Activated naive CD8-positive, alpha-beta T cell treated with anti-CD3 and anti-CD28 coated beads, Interleukin-2, amount 50 U/mL, for 16 hours (primary cell): Measurements from ENCODE around the gene PMFBP1.

Source experiments
- DNase-seq: peaks from one replicate; pipeline ENCODE4 v3.0.0-alpha.2; 2020; ENCODE audit warnings: low read depth, low spot score

Gene PMFBP1

GRCh38 chr16:72172105-72173034 lies at the start of gene PMFBP1:
Gene PMFBP1, minus strand, starts transcription at chr16:72172155. Its CDS starts 947 bp downstream, at chr16:72171208.
- no peak for DNase-seq

- DNase-seq: no peak
These were observed 49.7 kb upstream of the PMFBP1 start for GRCh38 chr16:72221630-72222024.

GRCh38 chr16:72220875-72221629 lies 49.1 kb upstream of the PMFBP1 start:
- no peak for DNase-seq

- no peak for DNase-seq
These were observed 47.3 kb upstream of the PMFBP1 start for GRCh38 chr16:72219282-72219681.

- DNase-seq: no peak
These were observed 44.8 kb upstream of the PMFBP1 start for GRCh38 chr16:72216767-72217166.

- no peak for DNase-seq
These were observed 42.9 kb upstream of the PMFBP1 start for GRCh38 chr16:72214821-72215220.

- DNase-seq: no peak
These were observed 39.2 kb upstream of the PMFBP1 start for GRCh38 chr16:72211110-72211509.

GRCh38 chr16:72210555-72210954 lies 38.6 kb upstream of the PMFBP1 start:
- no peak for DNase-seq

- DNase-seq: no peak
These were observed 38.1 kb upstream of the PMFBP1 start for GRCh38 chr16:72210072-72210471.

- no peak for DNase-seq
These were observed 34.3 kb upstream of the PMFBP1 start for GRCh38 chr16:72206299-72206698.

GRCh38 chr16:72203401-72203800 lies 31.4 kb upstream of the PMFBP1 start:
- no peak for DNase-seq

- DNase-seq: no peak
These were observed 30.1 kb upstream of the PMFBP1 start for GRCh38 chr16:72202014-72202413.

- DNase-seq: no peak
These were observed 29.4 kb upstream of the PMFBP1 start for GRCh38 chr16:72201387-72201786.

GRCh38 chr16:72199761-72200337 lies 27.9 kb upstream of the PMFBP1 start:
- no peak for DNase-seq

- no peak for DNase-seq
These were observed 26.8 kb upstream of the PMFBP1 start for GRCh38 chr16:72198771-72199201.

- no peak for DNase-seq
These were observed 26.2 kb upstream of the PMFBP1 start for GRCh38 chr16:72198021-72198711.

- no peak for DNase-seq
These were observed 25.6 kb upstream of the PMFBP1 start for GRCh38 chr16:72197545-72197944.

GRCh38 chr16:72195609-72196008 lies 23.7 kb upstream of the PMFBP1 start:
- no peak for DNase-seq

- DNase-seq: no peak
These were observed 19.6 kb upstream of the PMFBP1 start for GRCh38 chr16:72191551-72191950.

GRCh38 chr16:72189865-72190371 lies 18.0 kb upstream of the PMFBP1 start:
- DNase-seq: no peak

GRCh38 chr16:72188541-72188940 lies 16.6 kb upstream of the PMFBP1 start:
- no peak for DNase-seq
